ENCODE measurements around the gene CYSTM1.

DNA sequence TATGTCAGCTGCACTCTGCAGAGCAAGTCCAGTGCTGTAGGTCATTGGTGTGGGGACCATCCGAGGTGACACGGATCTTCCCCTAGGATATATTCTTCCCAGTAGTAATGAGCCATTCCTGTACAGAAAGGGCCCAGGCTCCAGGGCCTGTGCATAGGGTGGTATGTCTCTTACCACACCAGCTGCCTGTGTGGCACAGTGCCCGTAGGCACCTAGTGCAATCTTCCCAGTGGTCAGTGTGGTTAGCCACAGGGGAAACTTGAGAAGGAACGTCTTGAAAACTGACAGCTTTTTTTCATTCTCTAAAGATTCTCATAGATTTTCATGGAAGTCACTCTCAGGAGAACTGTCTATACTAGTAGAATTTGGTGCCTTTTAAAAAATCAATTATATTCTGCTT lies 39.8 kb downstream of the CYSTM1 start:
- TF ChIP-seq, protein P1, sequence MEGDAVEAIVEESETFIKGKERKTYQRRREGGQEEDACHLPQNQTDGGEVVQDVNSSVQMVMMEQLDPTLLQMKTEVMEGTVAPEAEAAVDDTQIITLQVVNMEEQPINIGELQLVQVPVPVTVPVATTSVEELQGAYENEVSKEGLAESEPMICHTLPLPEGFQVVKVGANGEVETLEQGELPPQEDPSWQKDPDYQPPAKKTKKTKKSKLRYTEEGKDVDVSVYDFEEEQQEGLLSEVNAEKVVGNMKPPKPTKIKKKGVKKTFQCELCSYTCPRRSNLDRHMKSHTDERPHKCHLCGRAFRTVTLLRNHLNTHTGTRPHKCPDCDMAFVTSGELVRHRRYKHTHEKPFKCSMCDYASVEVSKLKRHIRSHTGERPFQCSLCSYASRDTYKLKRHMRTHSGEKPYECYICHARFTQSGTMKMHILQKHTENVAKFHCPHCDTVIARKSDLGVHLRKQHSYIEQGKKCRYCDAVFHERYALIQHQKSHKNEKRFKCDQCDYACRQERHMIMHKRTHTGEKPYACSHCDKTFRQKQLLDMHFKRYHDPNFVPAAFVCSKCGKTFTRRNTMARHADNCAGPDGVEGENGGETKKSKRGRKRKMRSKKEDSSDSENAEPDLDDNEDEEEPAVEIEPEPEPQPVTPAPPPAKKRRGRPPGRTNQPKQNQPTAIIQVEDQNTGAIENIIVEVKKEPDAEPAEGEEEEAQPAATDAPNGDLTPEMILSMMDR (IDR thresholded peaks at IDR 0.05; ENCODE audit: low read depth, low read length, poor library complexity, severe bottlenecking) = no peak
- TF ChIP-seq EZH2phosphoT487 (IDR thresholded peaks at IDR 0.05; ENCODE audit: borderline replicate concordance, low read length) = no peak

Measured in DOHH2 (cell line).